AG04450 (cell line): ENCODE results near the gene KLF15. TPM values are rescaled to one million over a fixed set of nuclear protein-coding genes. Genes with fewer than 3 reads are reported as not detected.
A peak's percentile ranks its signal among the peaks of the same experiment; 100 is the strongest.

Experiments used
- CTCF ChIA-PET: fragments of 300-600, 350-600 bp; formaldehyde crosslinking; extraction: SDS; loops from one replicate; lab custom pipeline; 2022; ENCODE audit warnings: antibody characterized with exemption, inconsistent platforms; lab: Charles Lee
- POLR2A ChIA-PET: fragments of 350-600 bp; formaldehyde crosslinking; extraction: SDS; loops from one replicate; lab custom pipeline; 2021; ENCODE audit warnings: antibody characterized with exemption, inconsistent platforms; lab: Yijun Ruan, JAX
- DNase-seq: peaks from one replicate; pipeline ENCODE4 v3.0.0-alpha.2; 2011; ENCODE audit warnings: low read depth, low spot score
- H3K27ac ChIP-seq: one replicate; pipeline ENCODE4 v1.5.1; 2012; ENCODE audit warnings: low read depth, low read length, control low read depth
- H3K27me3 ChIP-seq: one replicate; pipeline ENCODE4 v1.6.0; 2012; ENCODE audit warnings: low read length; ENCODE audit not compliant: control insufficient read depth, insufficient read depth
- H3K4me3 ChIP-seq: 2 replicates; pipeline ENCODE4 v1.5.1; 2011; ENCODE audit warnings: mild to moderate bottlenecking, low read depth, low read length, control low read depth
- H3K9me3 ChIP-seq: 2 replicates; pipeline ENCODE4 v1.5.1; 2012; ENCODE audit warnings: low read length; ENCODE audit not compliant: control insufficient read depth, insufficient read depth
- CTCF ChIP-seq: IDR thresholded peaks from 2 replicates; pipeline ENCODE4 v1.5.1; 2011; ENCODE audit warnings: low read depth, low read length, control low read depth, inconsistent platforms
- polyA minus RNA-seq: library from RNA; depleted of rRNA, polyadenylated mRNA; stranded (reverse); fragments of >200 nt; gene quantifications from 2 replicates; pipeline ENCODE4 v1.2.3, GENCODE V29; 2011; rRNA and poly(A)+ RNA removed
- polyA plus RNA-seq: library from polyadenylated mRNA; depleted of rRNA; stranded (reverse); fragments of >200 nt; gene quantifications from 2 replicates; pipeline ENCODE4 v1.2.3, GENCODE V29; 2011; rRNA removed

The KLF15 gene
- polyA plus RNA-seq (0.38 and 0.53 TPM in 2 replicates), polyA minus RNA-seq (0.78 and 1.3 TPM in 2 replicates)

GRCh38 chr3:126357295-126358037 lies at the start of gene KLF15:
KLF15 (minus strand) TSS chr3:126357408; CDS start chr3:126352922, 4,486 bp downstream.
- no peak for TF ChIP-seq CTCF
- POLR2A ChIA-PET: interaction anchor here (0.5 to 1.4 kb wide), 2 partner anchors 67 to 90 kb away, joined by 3 to 5 read pairs; no protein-coding TSS in a partner anchor
- H3K27me3 ChIP-seq: peaks cover 39% of the 10 kb centered on the region
- no peaks in the 10 kb centered on the region; the same call in 1 of the 2 replicates for H3K9me3 ChIP-seq
- H3K27ac ChIP-seq: no peak within 1 kb of the TSS
- CTCF ChIA-PET: interaction anchor here (1.1 kb wide), 1 partner anchor 111 kb away, joined by 6 read pairs; no protein-coding TSS in a partner anchor
- peak; percentile 18 for DNase-seq
- H3K4me3 ChIP-seq: peak within 1 kb of the TSS; percentile 64

DNA sequence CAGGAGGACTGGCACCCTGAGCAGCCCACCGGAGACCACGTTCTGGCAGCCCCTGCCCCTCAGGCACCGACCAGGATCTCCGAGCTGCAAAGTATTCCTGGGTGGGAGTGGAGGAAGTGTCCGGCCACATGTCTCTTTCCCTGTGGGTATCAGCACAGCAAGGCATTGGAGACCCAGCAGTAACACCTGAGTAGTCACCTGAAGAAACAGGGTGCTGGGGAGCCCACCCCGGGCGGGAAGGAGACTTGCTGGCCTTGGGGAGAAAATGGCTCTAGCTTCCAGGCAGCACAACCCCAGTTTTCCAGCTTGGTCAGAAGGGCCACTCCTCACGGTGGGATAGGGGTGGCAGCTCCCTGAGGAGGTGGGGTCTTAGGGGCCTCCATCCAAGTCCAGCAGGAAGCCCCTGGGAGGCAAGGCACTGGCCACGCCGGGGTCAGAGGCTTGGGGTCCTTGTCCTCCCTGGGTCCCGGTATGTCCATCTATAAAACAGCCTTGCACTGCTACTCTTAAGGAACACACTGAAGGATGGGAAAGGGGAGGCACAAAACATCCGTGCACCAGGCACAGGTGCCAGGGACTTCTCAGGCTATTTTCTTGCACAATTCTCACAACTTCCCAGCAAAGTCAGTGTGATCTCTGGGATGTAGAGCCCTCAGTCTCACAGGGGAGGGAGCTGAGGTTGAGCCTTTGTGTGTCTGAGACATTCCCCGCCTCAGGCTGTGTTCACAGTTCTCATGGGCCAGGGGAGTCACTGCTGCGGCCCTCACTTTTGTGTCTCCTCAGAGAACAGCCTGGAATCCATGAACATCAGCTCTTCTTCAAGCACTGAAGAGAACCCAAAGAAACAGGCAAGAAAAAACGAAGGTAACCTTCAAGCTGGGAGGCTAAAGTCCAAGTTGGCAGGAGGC lies 49.4 kb upstream of the KLF15 start:
- TF ChIP-seq CTCF: no peak
- Histone ChIP-seq H3K27me3 (peaks cover 12% of the 10 kb centered on the region), H3K9me3 (no peaks in the 10 kb centered on the region), H3K4me3 (no peak overlapping the region), H3K27ac (no peak overlapping the region)
- no peak for DNase-seq
- CTCF ChIA-PET: no interaction called here
- POLR2A ChIA-PET: no interaction called here

DNA sequence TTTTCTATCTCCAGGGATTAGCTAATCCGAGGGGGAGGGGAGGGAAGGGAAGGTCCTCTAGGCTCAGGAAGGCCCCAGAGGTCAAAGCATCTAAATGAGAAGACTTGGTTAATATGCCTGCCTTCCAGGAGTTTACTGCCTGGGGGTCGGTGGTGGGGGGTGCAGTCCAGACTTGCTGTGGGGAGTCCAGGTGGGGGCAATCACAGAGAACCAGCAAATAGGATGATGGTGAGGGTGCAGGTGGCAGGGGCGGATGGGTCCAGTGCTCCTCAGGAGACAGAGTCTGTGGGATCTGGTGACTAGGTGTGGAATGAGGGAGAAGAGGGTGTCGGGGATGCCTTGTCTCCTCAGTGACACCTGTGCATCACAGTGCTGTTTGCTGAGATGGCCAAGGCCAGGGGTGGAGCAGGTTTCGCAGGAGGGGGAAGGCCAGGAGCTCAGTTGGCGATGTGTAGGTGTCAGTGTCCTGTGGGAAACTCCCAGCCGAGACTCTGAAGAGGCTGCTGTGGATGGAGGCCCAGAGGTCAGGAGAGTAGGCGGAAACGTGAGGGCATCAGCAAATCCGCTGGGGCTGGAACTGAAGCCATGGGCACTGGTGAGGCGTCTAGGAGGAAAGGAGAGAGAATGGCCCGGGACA lies 45.6 kb upstream of the KLF15 start:
- no peak for TF ChIP-seq CTCF
- no peak for DNase-seq
- Histone ChIP-seq H3K27me3 (peaks cover 15% of the 10 kb centered on the region), H3K27ac (no peak overlapping the region), H3K9me3 (no peaks in the 10 kb centered on the region), H3K4me3 (no peak overlapping the region)
- CTCF ChIA-PET: no interaction called here
- POLR2A ChIA-PET: no interaction called here

DNA sequence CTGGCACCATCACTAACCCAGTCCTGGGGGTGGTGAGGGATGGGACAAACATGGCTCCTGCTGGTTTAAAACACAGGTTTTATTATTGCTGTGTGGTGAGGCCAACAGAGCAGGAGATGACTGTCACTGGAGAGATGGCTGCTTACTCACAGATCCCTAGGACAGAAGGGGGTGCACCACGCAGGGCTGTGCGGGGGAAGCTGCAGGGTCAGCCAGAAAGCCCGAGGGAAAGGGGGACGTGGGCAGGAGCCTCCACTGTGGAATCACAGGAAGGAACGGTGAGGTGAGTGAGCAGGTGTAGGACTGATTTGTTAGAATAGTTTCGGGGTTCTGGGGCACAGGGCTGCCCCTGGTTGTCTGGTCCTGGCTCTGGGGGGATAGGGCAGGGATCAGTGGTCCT lies 45.0 kb upstream of the KLF15 start:
- H3K27me3 ChIP-seq: peaks cover 12% of the 10 kb centered on the region
- POLR2A ChIA-PET: no interaction called here
- no peak overlapping the region for H3K4me3 ChIP-seq
- H3K9me3 ChIP-seq: no peaks in the 10 kb centered on the region
- CTCF ChIA-PET: no interaction called here
- no peak overlapping the region for H3K27ac ChIP-seq
- no peak for TF ChIP-seq CTCF
- no peak for DNase-seq
